Spleen (tissue), 11 donors: ENCODE measurements around the gene VAC14. TPM values are rescaled to one million over a fixed set of nuclear protein-coding genes. Genes with fewer than 3 reads are reported as not detected.

Experiments used
- DNase-seq: peaks from one replicate; pipeline ENCODE4 v3.0.0-alpha.2; 2020
- H3K27ac ChIP-seq, 8 donors: fragments of 200-600 bp; sonication (generic) in 7 of 8; 1 replicate in 4 of 8; 2 replicates in 4 of 8; pipeline versions ENCODE4 v1.5.0 to v1.8.0; 2016 to 2021; ENCODE audit warnings: inconsistent platforms in 4 of 8, mild to moderate bottlenecking in 4 of 8, moderate library complexity in 1 of 8
- H3K27me3 ChIP-seq, 7 donors: fragments of 200-600 bp; sonication (generic) in 6 of 7; replicated peaks in 1 of 7; 1 replicate in 4 of 7; 2 replicates in 3 of 7; pipeline versions ENCODE4 v1.5.0 to v1.8.0; 2016 to 2021; ENCODE audit warnings: inconsistent platforms in 3 of 7, mild to moderate bottlenecking in 1 of 7
- H3K36me3 ChIP-seq, 6 donors: fragments of 200-600 bp; sonication (generic) in 5 of 6; 1 replicate in 4 of 6; 2 replicates in 2 of 6; pipeline versions ENCODE4 v1.5.0 to v1.8.0; 2016 to 2021; ENCODE audit warnings: inconsistent platforms in 2 of 6
- H3K4me1 ChIP-seq, 6 donors: fragments of 200-600 bp; sonication (generic) in 5 of 6; 1 replicate in 3 of 6; 2 replicates in 3 of 6; pipeline versions ENCODE4 v1.5.0 to v1.8.0; 2016 to 2021; ENCODE audit warnings: inconsistent platforms in 3 of 6
- H3K4me3 ChIP-seq, 8 donors: fragments of 200-600 bp; sonication (generic) in 7 of 8; 1 replicate in 4 of 8; 2 replicates in 4 of 8; pipeline versions ENCODE4 v1.5.0 to v1.8.0; 2016 to 2021; ENCODE audit warnings: inconsistent platforms in 4 of 8, mild to moderate bottlenecking in 4 of 8, moderate library complexity in 2 of 8
- H3K9me3 ChIP-seq, 8 donors: fragments of 200-600 bp; sonication (generic) in 7 of 8; 1 replicate in 4 of 8; 2 replicates in 4 of 8; pipeline versions ENCODE4 v1.5.0 to v1.8.0; 2016 to 2021; ENCODE audit warnings: inconsistent platforms in 4 of 8
- CTCF ChIP-seq, 11 experiments: fragments of 200-600 bp in 7 of 11; fragments of 450-650 bp in 4 of 11; sonication (generic) in 4 of 11; IDR thresholded peaks in 8 of 11; conservative IDR thresholded peaks in 3 of 11; 1 replicate in 7 of 11; 2 replicates in 4 of 11; pipeline versions ENCODE4 v1.4.0 to v1.8.0; 2016 to 2021; ENCODE audit warnings: antibody characterized with exemption in 11 of 11, inconsistent platforms in 4 of 11, mild to moderate bottlenecking in 1 of 11
- POLR2A ChIP-seq, 3 donors: fragments of 450-650 bp; IDR thresholded peaks; one replicate each; pipeline ENCODE4 v1.5.1; 2017; ENCODE audit warnings: antibody characterized with exemption in 3 of 3, mild to moderate bottlenecking in 1 of 3
- POLR2AphosphoS5 ChIP-seq, 3 donors: sonication (generic); formaldehyde crosslinking; IDR thresholded peaks; one replicate each; pipeline ENCODE4 v1.5.1; 2017; ENCODE audit warnings: antibody characterized with exemption in 3 of 3
- WGBS, 5 donors: extraction: QIAGEN DNeasy Blood & Tissue Kit in 3 of 5; methylation state at CpG; one replicate each; pipeline versions ENCODE4 v1.1.5 to v1.1.7; 2013 to 2018; 5-methylcytosine and 5-hydroxymethylcytosine counted together
- intact Hi-C: fragments of 100-400 bp; cut with DNase I; formaldehyde crosslinking; loops from one replicate; pipeline ENCODE4 v1.15.0; 2023; ENCODE audit warnings: low total_unique reads
- polyA plus RNA-seq, 3 donors: library from polyadenylated mRNA; stranded (reverse); fragments of 200-250 nt; gene quantifications; one replicate each; pipeline ENCODE4 v1.2.1, GENCODE V29; 2013
- total RNA-seq, 7 donors: library from RNA; depleted of rRNA in 3 of 7; stranded (reverse); fragments of >200 nt in 3 of 7; fragmentation: NEBNext Ultra II Directional in 4 of 7; extraction: Animal tissue kit (Norgen Biotek cat#: 25700) in 4 of 7; gene quantifications; one replicate each; pipeline versions ENCODE4 v1.1.0 to v1.2.1, GENCODE V29; 2016 to 2021
- donor health status: healthy with polysubstance abuse.
- donor health status: DM: no; HTN: no; CAD: no; lungs with moderate emphysema.
- donor health status: DM: no; HTN: no; CAD: no.
- donor health status: Bipolar disorder and iron deficiency.
- donor health status: healthy.
- donor health status: DM: no; HTN: no; CAD: no.
- donor health status: DM: yes; HTN: yes; CAD: no.

VAC14 gene
- total and polyA plus RNA-seq, 10 donors = 29.1 to 70.0 (median 48.1) TPM

DNA sequence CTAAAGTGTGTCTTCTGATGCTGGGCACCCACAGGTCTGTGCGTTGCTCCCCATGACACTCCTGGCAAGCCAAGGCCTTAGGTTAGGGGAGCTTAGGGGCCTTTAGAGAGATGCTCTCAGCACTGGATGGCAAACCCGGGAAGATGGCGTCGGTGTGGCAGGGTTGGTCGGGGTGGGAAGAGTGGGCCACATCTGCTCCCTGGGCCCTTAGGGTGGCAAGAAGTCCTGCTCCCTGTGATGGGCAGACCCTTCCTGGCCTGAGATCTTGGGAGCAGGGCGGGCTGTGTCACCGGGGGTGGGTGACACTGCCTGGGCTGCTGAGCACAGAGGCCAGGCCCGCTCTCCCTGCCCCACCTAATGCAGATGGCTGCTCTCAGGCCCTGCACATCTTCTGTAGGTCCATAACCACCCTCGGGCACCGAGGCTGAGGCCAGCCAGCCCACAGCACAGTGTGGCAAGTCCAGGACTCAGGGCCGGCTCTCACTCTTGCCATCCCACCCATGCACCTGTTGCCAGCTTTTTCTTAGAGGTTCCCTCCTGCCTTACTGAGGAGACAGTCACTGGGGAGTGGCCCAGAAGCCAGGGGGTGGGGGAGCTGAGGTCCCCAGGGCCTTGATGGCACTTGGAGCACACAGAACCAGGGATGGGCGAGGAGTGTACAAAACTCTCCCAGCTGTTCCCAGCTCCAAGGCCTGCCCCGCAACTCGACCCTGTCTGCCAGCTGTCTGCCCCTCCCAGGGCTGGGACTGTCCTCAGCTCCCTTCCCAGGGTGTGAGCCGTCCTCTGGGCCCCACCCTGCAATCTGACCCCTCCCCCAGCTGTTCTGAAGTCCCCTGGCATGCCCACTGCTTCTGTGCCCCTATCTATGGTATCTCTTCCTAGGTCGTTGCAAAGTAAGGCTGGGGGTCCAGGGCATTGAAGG lies 110.7 kb downstream of the VAC14 start:
- Histone ChIP-seq H3K4me1 (peaks cover 16 to 97% (median 75%) of the 10 kb centered on the region in 6 donors), H3K27me3 (peaks cover 0 to 13% (median 8%) of the 10 kb centered on the region in 7 donors), H3K27ac (peak overlapping the region; percentile 20 to 90 (median 82)), H3K36me3 (peaks cover 0 to 70% (median 1%) of the 10 kb centered on the region in 6 donors), H3K9me3 (no peaks in the 10 kb centered on the region), H3K4me3 (no peak overlapping the region)
- intact Hi-C loops = no loop called here
- WGBS, 5 donors = 83 to 88% (median 87%) methylated on average over 13 to 16 of the region's 16 CpGs
- DNase-seq = no peak
- TF ChIP-seq CTCF (IDR thresholded peaks at IDR 0.05 in 8 of 11, conservative IDR thresholded peaks at IDR 0.05 in 3 of 11) (no peak), POLR2AphosphoS5 (IDR thresholded peaks at IDR 0.05) (peak in 1 of 3 donors; percentile 11)

GRCh38 chr16:70689035-70689969 lies 111.7 kb downstream of the VAC14 start:
- intact Hi-C loops = no loop called here
- 87 to 91% (median 89%) methylated on average over 16 to 22 of the region's 22 CpGs for WGBS, 5 donors
- H3K4me1 ChIP-seq = peaks cover 15 to 96% (median 72%) of the 10 kb centered on the region in 6 donors
- peak; percentile 73 for DNase-seq
- peaks cover 0 to 60% (median 1%) of the 10 kb centered on the region in 6 donors for H3K36me3 ChIP-seq
- peak overlapping the region; percentile 57 to 90 (median 82) for H3K27ac ChIP-seq
- TF ChIP-seq POLR2AphosphoS5 (IDR thresholded peaks at IDR 0.05) = peak in 1 of 3 donors; percentile 1
- no peak for TF ChIP-seq POLR2A (IDR thresholded peaks at IDR 0.05)
- H3K27me3 ChIP-seq = peaks cover 0 to 23% (median 14%) of the 10 kb centered on the region in 7 donors
- H3K9me3 ChIP-seq = no peaks in the 10 kb centered on the region
- no peak overlapping the region for H3K4me3 ChIP-seq

GRCh38 chr16:70688246-70688742 lies 112.7 kb downstream of the VAC14 start:
- WGBS, 5 donors = 42 to 66% (median 46%) methylated on average over 5 to 8 of the region's 8 CpGs
- peak; percentile 82 to 86 (median 82) for TF ChIP-seq POLR2AphosphoS5 (IDR thresholded peaks at IDR 0.05)
- no peak for TF ChIP-seq CTCF (IDR thresholded peaks at IDR 0.05 in 8 of 11, conservative IDR thresholded peaks at IDR 0.05 in 3 of 11)
- TF ChIP-seq POLR2A (IDR thresholded peaks at IDR 0.05) = no peak
- peaks cover 0 to 56% (median 0%) of the 10 kb centered on the region in 6 donors for H3K36me3 ChIP-seq
- DNase-seq = peak; percentile 73
- H3K4me1 ChIP-seq = peaks cover 15 to 96% (median 73%) of the 10 kb centered on the region in 6 donors
- H3K27ac ChIP-seq = peak overlapping the region; percentile 57 to 90 (median 82)
- intact Hi-C loops = no loop called here
- no peak overlapping the region for H3K4me3 ChIP-seq
- no peaks in the 10 kb centered on the region for H3K9me3 ChIP-seq
- H3K27me3 ChIP-seq = peaks cover 0 to 33% (median 14%) of the 10 kb centered on the region in 7 donors

DNA sequence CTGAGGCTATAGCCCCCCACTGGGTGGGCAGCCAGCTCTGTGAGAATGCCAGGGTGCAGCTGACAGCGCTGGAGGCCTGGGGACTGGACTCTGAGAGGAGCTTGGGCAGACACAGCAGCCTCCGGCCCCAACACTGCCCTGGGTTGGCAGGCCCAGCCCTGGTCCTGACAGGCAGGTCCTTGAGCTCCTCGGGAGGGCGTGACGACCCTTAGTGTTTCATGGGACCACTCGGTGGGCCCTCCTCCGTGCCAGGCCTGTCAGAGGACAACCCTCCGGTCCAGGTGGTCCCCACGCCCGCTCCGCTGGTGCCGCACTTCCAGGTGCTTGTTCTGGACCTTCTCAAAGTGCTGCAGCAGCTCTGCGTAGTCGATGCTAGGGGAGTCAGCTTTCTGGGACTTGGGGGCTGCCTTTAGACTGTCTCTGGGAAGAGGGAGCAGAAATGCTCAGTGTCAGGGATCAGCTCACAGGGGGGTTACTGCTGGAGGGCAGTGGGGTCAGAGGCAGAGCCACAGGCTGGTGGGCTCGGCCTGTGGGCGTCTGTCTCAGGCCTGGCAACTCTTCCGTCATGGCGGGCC lies 113.2 kb downstream of the VAC14 start:
- intact Hi-C loops = no loop called here

More for the DNA sequence above, 113.2 kb downstream of the VAC14 start:
- WGBS, 5 donors = 71 to 100% (median 82%) methylated on average over 1 to 18 of the region's 18 CpGs
- peak overlapping the region; percentile 57 to 90 (median 82) for H3K27ac ChIP-seq
- H3K36me3 ChIP-seq = peaks cover 0 to 56% (median 0%) of the 10 kb centered on the region in 6 donors
- H3K4me3 ChIP-seq = no peak overlapping the region
- no peak for TF ChIP-seq CTCF (IDR thresholded peaks at IDR 0.05 in 8 of 11, conservative IDR thresholded peaks at IDR 0.05 in 3 of 11)
- no peak for TF ChIP-seq POLR2A (IDR thresholded peaks at IDR 0.05)
- no peak for TF ChIP-seq POLR2AphosphoS5 (IDR thresholded peaks at IDR 0.05)
- H3K27me3 ChIP-seq = peaks cover 0 to 38% (median 14%) of the 10 kb centered on the region in 7 donors
- no peaks in the 10 kb centered on the region for H3K9me3 ChIP-seq
- DNase-seq = no peak
- peaks cover 14 to 96% (median 73%) of the 10 kb centered on the region in 6 donors for H3K4me1 ChIP-seq
